HepG2 (cell line): ENCODE measurements around the gene CAMK1. TPM values are rescaled to one million over a fixed set of nuclear protein-coding genes. Genes with fewer than 3 reads are reported as not detected.
A peak's percentile ranks its signal among the peaks of the same experiment; 100 is the strongest.

ENCODE experiments used
- HHEX ChIP-seq: IDR thresholded peaks from 2 replicates; pipeline ENCODE4 v1.6.1; 2016; ENCODE audit warnings: control low read depth
- HOXA7 ChIP-seq: sonication (generic); formaldehyde crosslinking; IDR thresholded peaks from 2 replicates; pipeline ENCODE4 v1.8.1; 2022; ENCODE audit warnings: mild to moderate bottlenecking, missing genetic modification reagents, moderate library complexity
- KDM1A ChIP-seq: IDR thresholded peaks from 2 replicates; pipeline ENCODE4 v1.6.1; 2016; ENCODE audit warnings: missing compliant biosample characterization
- MAZ ChIP-seq, 2 experiments: sonication (generic) in 1 of 2; formaldehyde crosslinking in 1 of 2; IDR thresholded peaks; 2 replicates each; pipeline versions ENCODE4 v1.5.0 to v1.6.1; 2012 to 2020; ENCODE audit warnings: low read depth in 2 of 2, mild to moderate bottlenecking in 2 of 2, borderline replicate concordance in 1 of 2, improper control_type of control experiment in 1 of 2, low read length in 1 of 2, missing genetic modification reagents in 1 of 2, moderate library complexity in 1 of 2
- POGZ ChIP-seq: sonication (generic); formaldehyde crosslinking; IDR thresholded peaks from 2 replicates; pipeline ENCODE4 v1.4.0; 2020; ENCODE audit warnings: mild to moderate bottlenecking, missing genetic modification reagents
- SALL1 ChIP-seq: sonication (generic); formaldehyde crosslinking; IDR thresholded peaks from 2 replicates; pipeline ENCODE4 v1.8.0; 2022; ENCODE audit warnings: mild to moderate bottlenecking, missing genetic modification reagents
- XBP1 ChIP-seq: sonication (generic); formaldehyde crosslinking; IDR thresholded peaks from 2 replicates; pipeline ENCODE4 v1.5.0; 2020; ENCODE audit warnings: missing genetic modification reagents
- ZFP90 ChIP-seq: sonication (generic); formaldehyde crosslinking; IDR thresholded peaks from 2 replicates; pipeline ENCODE4 v1.8.0; 2022; ENCODE audit warnings: missing genetic modification reagents, mild to moderate bottlenecking, inconsistent platforms, borderline replicate concordance
- ZNF33B ChIP-seq: sonication (generic); formaldehyde crosslinking; IDR thresholded peaks from 2 replicates; pipeline ENCODE4 v1.5.1; 2020; ENCODE audit warnings: mild to moderate bottlenecking, missing genetic modification reagents
- ZNF34 ChIP-seq: sonication (generic); formaldehyde crosslinking; IDR thresholded peaks from 2 replicates; pipeline ENCODE4 v1.4.0; 2020; ENCODE audit warnings: mild to moderate bottlenecking, missing genetic modification reagents, borderline replicate concordance
- ZNF776 ChIP-seq: sonication (generic); formaldehyde crosslinking; IDR thresholded peaks from 2 replicates; pipeline ENCODE4 v1.4.0; 2020; ENCODE audit warnings: mild to moderate bottlenecking, missing genetic modification reagents
- polyA plus RNA-seq, 8 experiments: library from polyadenylated mRNA; depleted of rRNA in 3 of 8; stranded (reverse) in 7 of 8; unstranded in 1 of 8; fragments of >200 nt; fragmentation: Illumina TruSeq in 4 of 8; extraction: Trizol in 4 of 8; gene quantifications; 2 replicates each; pipeline versions ENCODE4 v1.2.1 to v1.2.3, GENCODE V29; 2011 to 2016; ENCODE audit warnings: low read depth in 4 of 8, missing spikeins in 1 of 8, mixed read lengths in 1 of 8; ENCODE audit not compliant: insufficient read depth in 1 of 8
- total RNA-seq, 5 experiments: library from RNA; depleted of rRNA; stranded (reverse); fragments of >200 nt; fragmentation: Illumina TruSeq; extraction: Trizol; gene quantifications; 2 replicates each; pipeline ENCODE4 v1.2.3, GENCODE V29; 2016; ENCODE audit warnings: low read depth in 1 of 5
- TF ChIP-seq, protein P1 (sequence below): fragments of 450-650 bp; IDR thresholded peaks from 2 replicates; pipeline ENCODE4 v1.6.1; 2017
- TF ChIP-seq, protein P2 (sequence below): sonication (generic); formaldehyde crosslinking; IDR thresholded peaks from 2 replicates; pipeline ENCODE4 v1.8.0; 2022; ENCODE audit warnings: mild to moderate bottlenecking, missing genetic modification reagents, moderate library complexity
- TF ChIP-seq, protein P3 (sequence below): sonication (generic); formaldehyde crosslinking; IDR thresholded peaks from 2 replicates; pipeline ENCODE4 v1.4.0; 2020; ENCODE audit warnings: mild to moderate bottlenecking, missing genetic modification reagents, borderline replicate concordance
- TF ChIP-seq, protein P4 (sequence below): sonication (generic); formaldehyde crosslinking; IDR thresholded peaks from 2 replicates; pipeline ENCODE4 v1.4.0; 2020; ENCODE audit warnings: missing genetic modification reagents, mild to moderate bottlenecking, borderline replicate concordance

Gene CAMK1
- total and polyA plus RNA-seq, 2 of the 13 experiments (the other 11 are each of a cell fraction or from before 2014, with no cell fraction given) = 26.4 to 53.3 TPM

DNA sequence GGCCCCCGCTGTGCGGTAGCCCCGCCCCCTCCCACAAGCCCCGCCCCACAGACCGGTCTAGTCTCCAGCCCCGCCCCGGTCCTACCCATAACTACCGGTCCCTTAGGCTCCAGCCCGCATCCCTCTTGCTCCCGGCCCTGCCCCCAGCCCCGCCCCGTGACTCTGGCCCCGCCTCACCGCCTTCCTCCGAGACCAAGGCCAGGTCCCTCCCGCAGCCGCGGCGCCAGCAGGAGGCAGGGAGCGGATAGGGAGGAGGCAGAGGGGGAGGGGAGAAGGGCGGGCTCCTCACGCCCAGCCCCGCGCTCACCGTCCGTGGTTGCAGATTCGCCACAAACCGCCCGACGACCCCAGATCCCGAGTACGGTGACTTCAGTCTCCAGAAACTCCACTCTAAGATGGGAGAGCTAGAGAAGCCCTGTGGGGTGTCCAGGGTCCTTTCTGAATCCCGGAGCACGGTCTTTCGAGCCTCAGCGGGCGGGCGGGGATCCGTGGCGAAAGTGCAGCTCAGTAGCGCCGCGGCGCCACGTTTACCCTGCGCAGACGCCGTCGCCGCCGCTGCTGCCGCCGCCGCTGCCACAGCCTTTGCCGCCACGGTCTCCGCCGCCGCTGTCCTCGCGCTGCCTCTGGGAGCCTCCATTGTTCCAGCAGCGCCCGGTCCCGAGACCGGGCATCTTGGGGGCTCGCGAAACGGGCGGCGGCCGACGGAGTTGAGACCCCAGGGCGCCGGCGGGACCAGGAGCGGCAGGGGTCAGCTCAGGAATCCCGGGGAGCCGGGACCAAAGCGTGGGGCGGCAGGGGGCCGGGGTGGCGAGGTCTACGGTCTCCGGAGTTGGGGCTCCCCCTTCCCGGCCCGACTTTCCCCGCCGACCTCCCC, 38.3 kb downstream of the CAMK1 start, which contains the start of gene BRPF1 (continued):
- no peak for TF ChIP-seq ZNF34 (CRISPR knock-in tag)
- peak; percentile 33; the same call in 1 of the 2 replicates for TF ChIP-seq ZNF33B
- TF ChIP-seq SALL1 = no peak
- TF ChIP-seq POGZ (CRISPR knock-in tag) = peak; percentile 55; the same call in 1 of the 2 replicates
- TF ChIP-seq ZFP90 (CRISPR knock-in tag) = peak; percentile 69; the same call in 1 of the 2 replicates
- TF ChIP-seq XBP1 (CRISPR knock-in tag) = no peak
- TF ChIP-seq, protein P1, sequence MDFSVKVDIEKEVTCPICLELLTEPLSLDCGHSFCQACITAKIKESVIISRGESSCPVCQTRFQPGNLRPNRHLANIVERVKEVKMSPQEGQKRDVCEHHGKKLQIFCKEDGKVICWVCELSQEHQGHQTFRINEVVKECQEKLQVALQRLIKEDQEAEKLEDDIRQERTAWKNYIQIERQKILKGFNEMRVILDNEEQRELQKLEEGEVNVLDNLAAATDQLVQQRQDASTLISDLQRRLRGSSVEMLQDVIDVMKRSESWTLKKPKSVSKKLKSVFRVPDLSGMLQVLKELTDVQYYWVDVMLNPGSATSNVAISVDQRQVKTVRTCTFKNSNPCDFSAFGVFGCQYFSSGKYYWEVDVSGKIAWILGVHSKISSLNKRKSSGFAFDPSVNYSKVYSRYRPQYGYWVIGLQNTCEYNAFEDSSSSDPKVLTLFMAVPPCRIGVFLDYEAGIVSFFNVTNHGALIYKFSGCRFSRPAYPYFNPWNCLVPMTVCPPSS = no peak
- TF ChIP-seq, protein P2, sequence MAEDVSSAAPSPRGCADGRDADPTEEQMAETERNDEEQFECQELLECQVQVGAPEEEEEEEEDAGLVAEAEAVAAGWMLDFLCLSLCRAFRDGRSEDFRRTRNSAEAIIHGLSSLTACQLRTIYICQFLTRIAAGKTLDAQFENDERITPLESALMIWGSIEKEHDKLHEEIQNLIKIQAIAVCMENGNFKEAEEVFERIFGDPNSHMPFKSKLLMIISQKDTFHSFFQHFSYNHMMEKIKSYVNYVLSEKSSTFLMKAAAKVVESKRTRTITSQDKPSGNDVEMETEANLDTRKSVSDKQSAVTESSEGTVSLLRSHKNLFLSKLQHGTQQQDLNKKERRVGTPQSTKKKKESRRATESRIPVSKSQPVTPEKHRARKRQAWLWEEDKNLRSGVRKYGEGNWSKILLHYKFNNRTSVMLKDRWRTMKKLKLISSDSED (CRISPR knock-in tag) = no peak
- peak; percentile 31; the same call in 1 of the 2 replicates for TF ChIP-seq KDM1A (CRISPR knock-in tag)
- TF ChIP-seq MAZ (IDR thresholded peaks at IDR 0.05; ENCODE audit: borderline replicate concordance, low read depth, low read length) = peak; percentile 92
- peak; percentile 82 for TF ChIP-seq MAZ (CRISPR knock-in tag; IDR thresholded peaks at IDR 0.05; ENCODE audit: low read depth)
- TF ChIP-seq ZNF776 (CRISPR knock-in tag) = peak; percentile 69
- TF ChIP-seq HHEX (CRISPR knock-in tag) = no peak
- TF ChIP-seq, protein P3, sequence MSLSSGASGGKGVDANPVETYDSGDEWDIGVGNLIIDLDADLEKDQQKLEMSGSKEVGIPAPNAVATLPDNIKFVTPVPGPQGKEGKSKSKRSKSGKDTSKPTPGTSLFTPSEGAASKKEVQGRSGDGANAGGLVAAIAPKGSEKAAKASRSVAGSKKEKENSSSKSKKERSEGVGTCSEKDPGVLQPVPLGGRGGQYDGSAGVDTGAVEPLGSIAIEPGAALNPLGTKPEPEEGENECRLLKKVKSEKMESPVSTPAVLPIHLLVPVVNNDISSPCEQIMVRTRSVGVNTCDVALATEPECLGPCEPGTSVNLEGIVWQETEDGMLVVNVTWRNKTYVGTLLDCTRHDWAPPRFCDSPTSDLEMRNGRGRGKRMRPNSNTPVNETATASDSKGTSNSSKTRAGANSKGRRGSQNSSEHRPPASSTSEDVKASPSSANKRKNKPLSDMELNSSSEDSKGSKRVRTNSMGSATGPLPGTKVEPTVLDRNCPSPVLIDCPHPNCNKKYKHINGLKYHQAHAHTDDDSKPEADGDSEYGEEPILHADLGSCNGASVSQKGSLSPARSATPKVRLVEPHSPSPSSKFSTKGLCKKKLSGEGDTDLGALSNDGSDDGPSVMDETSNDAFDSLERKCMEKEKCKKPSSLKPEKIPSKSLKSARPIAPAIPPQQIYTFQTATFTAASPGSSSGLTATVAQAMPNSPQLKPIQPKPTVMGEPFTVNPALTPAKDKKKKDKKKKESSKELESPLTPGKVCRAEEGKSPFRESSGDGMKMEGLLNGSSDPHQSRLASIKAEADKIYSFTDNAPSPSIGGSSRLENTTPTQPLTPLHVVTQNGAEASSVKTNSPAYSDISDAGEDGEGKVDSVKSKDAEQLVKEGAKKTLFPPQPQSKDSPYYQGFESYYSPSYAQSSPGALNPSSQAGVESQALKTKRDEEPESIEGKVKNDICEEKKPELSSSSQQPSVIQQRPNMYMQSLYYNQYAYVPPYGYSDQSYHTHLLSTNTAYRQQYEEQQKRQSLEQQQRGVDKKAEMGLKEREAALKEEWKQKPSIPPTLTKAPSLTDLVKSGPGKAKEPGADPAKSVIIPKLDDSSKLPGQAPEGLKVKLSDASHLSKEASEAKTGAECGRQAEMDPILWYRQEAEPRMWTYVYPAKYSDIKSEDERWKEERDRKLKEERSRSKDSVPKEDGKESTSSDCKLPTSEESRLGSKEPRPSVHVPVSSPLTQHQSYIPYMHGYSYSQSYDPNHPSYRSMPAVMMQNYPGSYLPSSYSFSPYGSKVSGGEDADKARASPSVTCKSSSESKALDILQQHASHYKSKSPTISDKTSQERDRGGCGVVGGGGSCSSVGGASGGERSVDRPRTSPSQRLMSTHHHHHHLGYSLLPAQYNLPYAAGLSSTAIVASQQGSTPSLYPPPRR (CRISPR knock-in tag) = 0 out of 2 replicates have a peak, but pooled peaks have one; percentile 35
- no peak for TF ChIP-seq HOXA7 (CRISPR knock-in tag)
- TF ChIP-seq, protein P4, sequence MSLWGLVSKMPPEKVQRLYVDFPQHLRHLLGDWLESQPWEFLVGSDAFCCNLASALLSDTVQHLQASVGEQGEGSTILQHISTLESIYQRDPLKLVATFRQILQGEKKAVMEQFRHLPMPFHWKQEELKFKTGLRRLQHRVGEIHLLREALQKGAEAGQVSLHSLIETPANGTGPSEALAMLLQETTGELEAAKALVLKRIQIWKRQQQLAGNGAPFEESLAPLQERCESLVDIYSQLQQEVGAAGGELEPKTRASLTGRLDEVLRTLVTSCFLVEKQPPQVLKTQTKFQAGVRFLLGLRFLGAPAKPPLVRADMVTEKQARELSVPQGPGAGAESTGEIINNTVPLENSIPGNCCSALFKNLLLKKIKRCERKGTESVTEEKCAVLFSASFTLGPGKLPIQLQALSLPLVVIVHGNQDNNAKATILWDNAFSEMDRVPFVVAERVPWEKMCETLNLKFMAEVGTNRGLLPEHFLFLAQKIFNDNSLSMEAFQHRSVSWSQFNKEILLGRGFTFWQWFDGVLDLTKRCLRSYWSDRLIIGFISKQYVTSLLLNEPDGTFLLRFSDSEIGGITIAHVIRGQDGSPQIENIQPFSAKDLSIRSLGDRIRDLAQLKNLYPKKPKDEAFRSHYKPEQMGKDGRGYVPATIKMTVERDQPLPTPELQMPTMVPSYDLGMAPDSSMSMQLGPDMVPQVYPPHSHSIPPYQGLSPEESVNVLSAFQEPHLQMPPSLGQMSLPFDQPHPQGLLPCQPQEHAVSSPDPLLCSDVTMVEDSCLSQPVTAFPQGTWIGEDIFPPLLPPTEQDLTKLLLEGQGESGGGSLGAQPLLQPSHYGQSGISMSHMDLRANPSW (CRISPR knock-in tag) = no peak
